KOPT-K1 (cell line): ENCODE data around the gene NPC1.
"Not testable (repeated sequence)": the region's sequence is repeated elsewhere in the genome, so short reads cannot be mapped to it uniquely, and the experiment has no call there.

ENCODE experiments used
- H3K27ac ChIP-seq: fragments of 200-600 bp; sonication (generic); 2 replicates; pipeline ENCODE4 v1.5.1; 2016; ENCODE audit warnings: antibody characterized with exemption, mild to moderate bottlenecking, low read depth, low read length; ENCODE audit not compliant: poor library complexity, severe bottlenecking
- H3K36me3 ChIP-seq: fragments of 200-600 bp; sonication (generic); 2 replicates; pipeline ENCODE4 v1.5.1; 2017; ENCODE audit warnings: antibody characterized with exemption, mild to moderate bottlenecking, low read length, moderate library complexity; ENCODE audit not compliant: insufficient read depth
- H3K9me3 ChIP-seq: fragments of 200-600 bp; sonication (generic); 2 replicates; pipeline ENCODE4 v1.5.1; 2017; ENCODE audit warnings: antibody characterized with exemption, low read length, mild to moderate bottlenecking; ENCODE audit not compliant: insufficient read depth, poor library complexity, severe bottlenecking

Gene NPC1

DNA sequence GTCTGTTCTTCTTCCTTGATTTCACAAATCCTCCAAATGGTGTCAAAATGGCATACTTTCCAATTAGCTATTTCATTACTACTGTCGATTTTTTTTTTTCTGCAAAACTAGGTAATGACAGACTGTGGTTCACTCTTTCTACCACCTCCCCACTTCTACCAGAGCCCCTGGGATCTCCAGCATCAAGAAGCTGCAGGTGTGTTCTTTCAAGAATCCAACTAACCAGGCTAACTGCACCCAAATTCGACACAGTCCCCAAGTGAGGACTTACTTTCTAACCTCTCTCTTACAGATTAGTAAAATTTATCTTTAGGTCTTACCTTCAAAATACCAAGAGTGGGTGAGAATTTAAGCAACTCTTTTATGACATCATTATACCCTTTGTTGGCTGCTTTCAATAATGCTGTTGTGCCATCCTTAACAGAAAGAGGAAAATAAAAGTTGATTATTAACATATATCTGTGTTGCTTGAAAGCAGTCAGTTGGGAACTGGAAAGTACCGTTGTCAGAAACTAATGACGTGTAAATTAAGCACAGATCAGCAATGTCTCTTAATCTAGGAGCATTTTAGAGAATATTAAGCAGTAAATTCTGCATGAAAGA, 31.2 kb upstream of the NPC1 start:
- H3K27ac ChIP-seq: no peak overlapping the region
- H3K36me3 ChIP-seq: no peaks in the 10 kb centered on the region
- H3K9me3 ChIP-seq: no peaks in the 10 kb centered on the region

- H3K36me3 ChIP-seq: no peaks in the 10 kb centered on the region
- no peaks in the 10 kb centered on the region for H3K9me3 ChIP-seq
- no peak overlapping the region for H3K27ac ChIP-seq
Observed at GRCh38 chr18:23616258-23616657, 30.0 kb upstream of the NPC1 start.

- no peak overlapping the region for H3K27ac ChIP-seq
Observed at GRCh38 chr18:23614891-23615290, 28.6 kb upstream of the NPC1 start.

DNA sequence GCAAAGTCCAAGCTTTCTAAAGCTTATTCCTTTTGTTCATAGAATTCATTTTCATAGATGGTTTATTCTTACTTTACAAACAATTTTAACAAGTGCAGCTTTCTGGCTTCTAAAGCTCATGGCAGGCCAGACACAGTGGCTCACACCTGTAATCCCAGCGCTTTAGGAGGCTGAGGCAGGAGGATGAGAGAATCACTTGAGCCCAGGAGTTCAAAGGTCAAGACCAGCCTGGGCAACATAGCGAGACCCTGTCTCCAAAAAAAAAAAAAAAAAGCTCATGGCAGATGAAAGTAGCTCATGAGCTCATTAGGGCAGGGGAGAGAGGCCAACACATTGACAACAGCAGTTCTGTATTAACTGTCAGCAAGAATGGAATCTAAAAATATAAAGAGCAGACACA, 28.1 kb upstream of the NPC1 start:
- Histone ChIP-seq H3K36me3 (no peaks in the 10 kb centered on the region), H3K27ac (no peak overlapping the region), H3K9me3 (no peaks in the 10 kb centered on the region)

More at GRCh38 chr18:23614891-23615290, 28.6 kb upstream of the NPC1 start:
- no peaks in the 10 kb centered on the region for H3K9me3 ChIP-seq
- no peaks in the 10 kb centered on the region for H3K36me3 ChIP-seq

GRCh38 chr18:23613091-23613475, 26.8 kb upstream of the NPC1 start:
- not testable (repeated sequence) for H3K27ac ChIP-seq, H3K36me3 ChIP-seq, H3K9me3 ChIP-seq

DNA sequence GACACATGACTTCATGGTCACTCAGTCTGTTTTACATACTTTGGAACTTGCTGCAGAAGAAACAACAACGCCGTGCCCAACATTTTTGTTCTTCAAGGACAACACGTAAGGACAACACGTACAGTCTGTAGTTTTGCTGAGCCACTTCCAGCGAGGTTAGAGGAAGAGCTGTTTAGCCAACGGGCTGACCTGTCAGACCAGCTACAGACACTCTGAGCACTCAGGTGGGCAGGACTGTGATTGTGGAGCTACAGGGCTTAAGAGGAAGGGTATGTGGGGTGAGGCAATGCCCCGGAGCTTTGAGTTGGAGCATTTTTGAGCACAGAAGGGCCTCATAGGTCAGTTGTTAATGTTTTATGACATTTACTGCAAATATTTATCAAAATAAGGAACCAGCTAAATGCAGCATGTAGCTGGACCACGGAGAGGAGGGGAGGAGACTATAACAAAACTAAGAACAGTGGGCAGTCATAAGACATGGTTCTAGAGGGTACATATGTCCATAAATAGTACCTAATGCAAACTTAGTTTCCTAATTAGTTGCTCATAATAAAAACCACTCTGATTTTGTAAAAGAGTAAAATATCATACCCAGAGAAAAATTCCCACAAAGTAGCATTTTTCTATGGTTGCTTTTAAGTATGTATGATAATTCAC, 26.3 kb upstream of the NPC1 start:
- Histone ChIP-seq H3K9me3 (no peaks in the 10 kb centered on the region), H3K36me3 (no peaks in the 10 kb centered on the region), H3K27ac (no peak overlapping the region)

DNA sequence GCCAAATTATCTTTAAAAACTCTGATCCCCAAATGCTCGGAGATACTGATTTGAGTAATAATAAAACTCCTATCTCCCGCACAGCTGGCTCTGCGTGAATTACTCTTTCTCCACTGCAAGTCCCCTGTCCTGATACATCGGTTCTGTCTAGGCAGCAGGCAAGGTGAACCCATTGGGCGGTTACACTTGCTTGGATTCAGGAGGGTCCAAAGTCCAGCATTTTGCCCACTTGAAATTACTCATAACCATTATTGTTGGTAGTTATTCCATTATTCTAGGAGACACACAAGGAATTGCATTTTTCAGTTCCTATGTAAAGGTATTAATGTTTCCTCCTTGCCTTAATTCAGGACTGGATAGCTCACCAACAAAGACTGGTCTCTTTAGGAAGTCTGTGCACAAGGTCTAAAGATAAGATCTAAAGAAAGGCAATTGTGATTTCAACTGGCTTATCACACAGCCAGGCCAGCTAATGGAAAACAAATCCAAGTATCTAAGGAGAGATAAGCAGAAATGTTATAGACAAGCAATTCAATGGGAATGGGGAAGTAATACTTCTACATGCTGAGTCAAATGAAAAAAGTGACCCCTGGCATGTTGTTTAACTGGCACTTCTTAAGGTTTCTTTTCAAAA, 23.2 kb upstream of the NPC1 start:
- H3K36me3 ChIP-seq: no peaks in the 10 kb centered on the region
- H3K9me3 ChIP-seq: no peaks in the 10 kb centered on the region
- no peak overlapping the region for H3K27ac ChIP-seq

GRCh38 chr18:23608211-23608610, 21.9 kb upstream of the NPC1 start:
- no peak overlapping the region for H3K27ac ChIP-seq

GRCh38 chr18:23605941-23606340, 19.6 kb upstream of the NPC1 start:
- no peaks in the 10 kb centered on the region for H3K9me3 ChIP-seq
- H3K36me3 ChIP-seq: no peaks in the 10 kb centered on the region
- no peak overlapping the region for H3K27ac ChIP-seq

More at GRCh38 chr18:23608211-23608610, 21.9 kb upstream of the NPC1 start:
- Histone ChIP-seq H3K36me3 (no peaks in the 10 kb centered on the region), H3K9me3 (no peaks in the 10 kb centered on the region)

- Histone ChIP-seq H3K36me3 (no peaks in the 10 kb centered on the region), H3K9me3 (no peaks in the 10 kb centered on the region), H3K27ac (no peak overlapping the region)
Observed at GRCh38 chr18:23599809-23600208, 13.5 kb upstream of the NPC1 start.

- no peak overlapping the region for H3K27ac ChIP-seq
- H3K36me3 ChIP-seq: no peaks in the 10 kb centered on the region
- H3K9me3 ChIP-seq: no peaks in the 10 kb centered on the region
Observed at GRCh38 chr18:23596183-23596582, 9.9 kb upstream of the NPC1 start.

DNA sequence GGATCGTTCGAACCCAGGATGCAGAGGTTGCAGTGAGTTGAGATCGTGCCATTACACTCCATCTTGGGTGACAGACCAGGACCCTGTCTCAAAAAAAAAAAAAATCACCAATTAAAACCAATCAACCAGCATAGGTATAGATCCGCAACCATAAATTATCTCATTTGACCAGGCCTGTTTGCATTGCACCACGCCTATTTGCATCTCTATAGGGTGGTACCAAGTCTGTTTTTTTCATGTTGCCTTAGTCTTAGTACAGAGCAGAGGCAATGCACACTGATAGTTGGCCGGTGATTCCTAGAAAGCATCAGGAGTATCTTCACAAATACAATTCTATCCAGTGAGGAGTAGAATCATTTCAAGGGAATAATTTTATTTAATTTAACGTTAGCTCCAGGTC, 9.3 kb upstream of the NPC1 start:
- Histone ChIP-seq H3K27ac (no peak overlapping the region), H3K9me3 (no peaks in the 10 kb centered on the region), H3K36me3 (no peaks in the 10 kb centered on the region)

- H3K27ac ChIP-seq: no peak overlapping the region
- no peaks in the 10 kb centered on the region for H3K9me3 ChIP-seq
- H3K36me3 ChIP-seq: no peaks in the 10 kb centered on the region
Observed at GRCh38 chr18:23593720-23594119, 7.4 kb upstream of the NPC1 start.

DNA sequence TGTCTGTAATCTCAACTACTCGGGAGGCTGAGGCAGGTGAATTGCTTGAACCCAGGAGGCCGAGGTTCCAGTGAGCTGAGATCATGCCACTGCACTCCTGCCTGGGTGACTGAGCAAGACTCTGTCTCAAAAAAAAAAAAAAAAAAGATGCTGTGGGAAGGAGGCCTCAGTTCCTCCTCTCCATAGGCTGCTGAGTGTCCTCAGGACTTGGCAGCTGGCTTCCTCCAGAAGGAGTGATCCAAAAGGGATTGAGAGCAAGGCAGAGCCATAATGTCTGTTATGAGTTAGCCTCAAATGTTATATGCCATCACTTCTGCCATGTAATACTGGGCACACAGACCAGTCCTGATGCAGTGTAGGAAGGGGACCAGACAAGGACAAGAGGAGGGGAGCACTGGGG, 6.6 kb upstream of the NPC1 start:
- Histone ChIP-seq H3K36me3 (no peaks in the 10 kb centered on the region), H3K27ac (no peak overlapping the region), H3K9me3 (no peaks in the 10 kb centered on the region)

- no peak overlapping the region for H3K27ac ChIP-seq
- H3K9me3 ChIP-seq: no peaks in the 10 kb centered on the region
- no peaks in the 10 kb centered on the region for H3K36me3 ChIP-seq
Observed at GRCh38 chr18:23591011-23591410, 4.7 kb upstream of the NPC1 start.
